Measurements from ENCODE around the gene CLDND2. TPM values are rescaled to one million over a fixed set of nuclear protein-coding genes. Genes with fewer than 3 reads are reported as not detected.
"Not testable (repeated sequence)": the region's sequence is repeated elsewhere in the genome, so short reads cannot be mapped to it uniquely, and the experiment has no call there.

The CLDND2 gene, protein sequence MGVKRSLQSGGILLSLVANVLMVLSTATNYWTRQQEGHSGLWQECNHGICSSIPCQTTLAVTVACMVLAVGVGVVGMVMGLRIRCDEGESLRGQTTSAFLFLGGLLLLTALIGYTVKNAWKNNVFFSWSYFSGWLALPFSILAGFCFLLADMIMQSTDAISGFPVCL
- total RNA-seq, result 1.9 TPM
- long read RNA-seq, result 0 reads

DNA sequence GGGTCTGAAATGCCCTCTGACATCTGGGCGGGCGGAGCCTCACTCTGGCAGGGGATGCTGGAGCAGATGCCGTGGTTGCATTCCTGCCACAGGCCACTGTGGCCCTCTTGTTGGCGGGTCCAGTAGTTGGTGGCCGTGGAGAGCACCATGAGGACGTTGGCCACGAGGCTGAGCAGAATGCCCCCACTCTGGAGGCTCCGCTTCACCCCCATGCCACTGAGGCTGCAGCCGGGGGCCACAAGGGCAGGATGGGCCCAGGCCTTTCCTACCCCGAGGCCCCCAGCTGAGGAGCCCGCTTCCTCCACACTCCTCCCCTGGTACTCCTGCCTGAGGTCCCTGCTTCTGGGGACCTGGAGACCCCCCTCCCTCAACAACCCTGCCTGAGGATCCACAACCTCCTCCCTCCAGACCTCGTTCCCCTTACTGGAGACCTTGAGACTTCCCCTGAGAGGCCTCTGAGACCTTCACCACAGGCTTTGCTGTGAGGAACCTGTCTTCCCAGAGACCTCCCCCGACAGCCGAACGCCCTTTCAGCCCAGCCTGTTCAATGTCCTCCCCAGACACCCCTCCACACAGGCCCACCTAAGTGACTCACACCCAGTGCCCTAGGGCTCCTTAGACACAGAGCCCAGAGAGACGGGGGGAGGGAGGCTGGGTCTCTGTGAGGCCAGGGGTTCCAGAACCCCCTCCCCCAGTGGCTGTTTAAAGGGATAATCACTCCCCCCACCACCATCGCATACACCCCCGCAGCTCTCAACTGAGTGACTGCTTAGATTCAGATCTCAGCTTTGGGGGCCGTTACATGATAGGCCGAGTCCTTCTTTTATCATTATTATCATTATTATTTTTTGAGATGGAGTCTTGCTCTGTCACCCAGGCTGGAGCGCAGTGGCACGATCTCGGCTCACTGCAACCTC, at the start of gene CLDND2:
TSS of gene CLDND2 (minus strand) at position 638 of the 917 bp plus-strand sequence. CDS start at position 212, 426 bp downstream.
- Histone ChIP-seq H3K27me3 (ENCODE audit: low read depth) (no peaks in the 10 kb centered on the region), H3K4me1 (peaks cover 29% of the 10 kb centered on the region), H3K4me3 (peak within 1 kb of the TSS; percentile 86), H3K36me3 (no peaks in the 10 kb centered on the region), H3K27ac (peak within 1 kb of the TSS; percentile 95), H3K9me3 (no peaks in the 10 kb centered on the region)
- intact Hi-C loops (cut with DNase I), result no loop called here
- DNase-seq (no peak), ATAC-seq (no peak)
- TF ChIP-seq, protein P1, sequence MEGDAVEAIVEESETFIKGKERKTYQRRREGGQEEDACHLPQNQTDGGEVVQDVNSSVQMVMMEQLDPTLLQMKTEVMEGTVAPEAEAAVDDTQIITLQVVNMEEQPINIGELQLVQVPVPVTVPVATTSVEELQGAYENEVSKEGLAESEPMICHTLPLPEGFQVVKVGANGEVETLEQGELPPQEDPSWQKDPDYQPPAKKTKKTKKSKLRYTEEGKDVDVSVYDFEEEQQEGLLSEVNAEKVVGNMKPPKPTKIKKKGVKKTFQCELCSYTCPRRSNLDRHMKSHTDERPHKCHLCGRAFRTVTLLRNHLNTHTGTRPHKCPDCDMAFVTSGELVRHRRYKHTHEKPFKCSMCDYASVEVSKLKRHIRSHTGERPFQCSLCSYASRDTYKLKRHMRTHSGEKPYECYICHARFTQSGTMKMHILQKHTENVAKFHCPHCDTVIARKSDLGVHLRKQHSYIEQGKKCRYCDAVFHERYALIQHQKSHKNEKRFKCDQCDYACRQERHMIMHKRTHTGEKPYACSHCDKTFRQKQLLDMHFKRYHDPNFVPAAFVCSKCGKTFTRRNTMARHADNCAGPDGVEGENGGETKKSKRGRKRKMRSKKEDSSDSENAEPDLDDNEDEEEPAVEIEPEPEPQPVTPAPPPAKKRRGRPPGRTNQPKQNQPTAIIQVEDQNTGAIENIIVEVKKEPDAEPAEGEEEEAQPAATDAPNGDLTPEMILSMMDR (IDR thresholded peaks at IDR 0.05), result no peak

DNA sequence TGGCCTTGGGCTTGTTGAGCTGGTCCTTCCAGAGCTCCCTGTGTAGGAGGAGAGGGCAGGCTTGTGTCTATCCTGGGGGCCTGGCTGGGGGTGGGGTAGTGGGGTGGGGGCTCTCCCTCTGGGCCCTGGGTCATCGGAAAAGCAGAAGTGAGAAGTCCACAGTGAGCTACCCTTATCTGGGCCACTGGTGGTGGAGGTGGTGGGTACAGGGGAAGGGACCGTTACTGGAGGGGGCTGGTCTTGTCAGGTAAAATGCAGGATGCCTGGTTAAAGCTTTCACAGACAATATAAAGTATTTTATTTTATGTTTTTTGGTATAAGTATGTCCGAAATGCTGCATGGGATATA, 49.0 kb upstream of the CLDND2 start:
- TF ChIP-seq, protein P1 (IDR thresholded peaks at IDR 0.05), result no peak
- H3K9me3 ChIP-seq, result no peaks in the 10 kb centered on the region
- H3K36me3 ChIP-seq, result no peaks in the 10 kb centered on the region
- ATAC-seq (peak; percentile 13 to 34), DNase-seq (no peak)
- intact Hi-C loops (cut with DNase I), result no loop called here
- peaks cover 22% of the 10 kb centered on the region for H3K27me3 ChIP-seq (ENCODE audit: low read depth)
- H3K4me1 ChIP-seq, result no peaks in the 10 kb centered on the region
- peak overlapping the region; percentile 67 for H3K27ac ChIP-seq
- H3K4me3 ChIP-seq, result no peak overlapping the region

DNA sequence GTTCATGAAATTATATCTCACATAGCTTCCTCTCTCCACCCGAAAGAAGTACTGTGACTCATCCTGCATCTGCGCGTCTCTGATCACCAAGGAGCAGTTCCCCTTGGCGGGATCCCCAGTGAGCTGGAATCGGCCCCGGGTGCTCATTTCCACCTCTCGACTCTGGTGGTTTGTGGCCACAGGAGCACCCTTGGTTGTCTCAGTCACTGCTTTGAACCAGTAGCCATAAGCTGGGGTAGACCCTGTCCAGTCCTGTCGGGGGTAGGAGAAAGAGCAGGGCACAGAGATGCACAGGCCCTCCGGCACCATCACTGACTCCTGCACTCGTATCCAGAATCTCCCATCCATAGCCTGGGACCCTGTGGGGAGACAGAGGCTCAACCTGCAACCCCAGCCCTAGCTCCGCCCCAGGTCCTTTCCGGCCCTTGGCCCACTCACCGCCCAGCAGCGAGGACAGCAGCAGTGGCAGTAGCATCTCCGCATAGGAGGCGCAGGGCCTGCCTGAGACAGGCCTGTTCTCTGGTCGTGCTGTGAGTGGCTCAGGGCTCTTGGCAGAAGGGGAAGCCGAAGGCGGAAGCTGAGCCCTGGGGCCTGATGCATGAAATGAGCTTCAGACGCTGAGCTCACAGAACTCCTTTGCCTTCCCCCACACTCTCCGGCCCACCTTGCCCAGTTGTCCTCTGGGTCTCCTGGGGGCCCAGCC, 48.5 kb upstream of the CLDND2 start, which contains the start of gene SIGLEC10:
TSS of gene SIGLEC10 (minus strand) at position 536 of the 703 bp plus-strand sequence. CDS start at position 475, 61 bp downstream.
- H3K36me3 ChIP-seq, result no peaks in the 10 kb centered on the region
- intact Hi-C loops (cut with DNase I), result no loop called here
- TF ChIP-seq, protein P1 (IDR thresholded peaks at IDR 0.05), result no peak
- H3K9me3 ChIP-seq, result no peaks in the 10 kb centered on the region
- no peaks in the 10 kb centered on the region for H3K4me1 ChIP-seq
- H3K27me3 ChIP-seq (ENCODE audit: low read depth), result peaks cover 22% of the 10 kb centered on the region
- peak; percentile 72 to 85 for ATAC-seq
- H3K4me3 ChIP-seq, result peak within 1 kb of the TSS; percentile 27
- DNase-seq, result peak; percentile 84
- H3K27ac ChIP-seq, result peak within 1 kb of the TSS; percentile 67

DNA sequence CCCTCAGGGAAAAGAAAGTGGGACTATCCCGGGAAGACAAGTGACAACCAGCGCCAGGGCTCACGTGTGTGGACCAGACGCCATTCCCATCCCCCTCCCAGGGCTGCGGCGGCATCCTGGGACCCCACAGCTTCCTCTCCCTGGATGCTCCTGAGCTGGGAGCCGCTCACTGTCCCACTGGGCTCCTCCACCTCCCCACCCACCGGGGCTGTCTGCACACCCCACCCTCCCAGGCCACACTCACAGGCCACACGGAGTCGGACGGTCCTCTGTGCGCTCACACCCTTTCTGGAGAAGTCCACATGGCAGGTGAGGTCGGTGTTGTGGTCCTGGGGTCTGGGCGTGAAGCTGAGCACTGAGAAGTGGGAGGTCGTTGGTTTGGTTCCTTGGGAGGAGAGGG, 47.6 kb upstream of the CLDND2 start:
- H3K27ac ChIP-seq; intact Hi-C loops (cut with DNase I); H3K4me3 ChIP-seq: not testable (repeated sequence)

DNA sequence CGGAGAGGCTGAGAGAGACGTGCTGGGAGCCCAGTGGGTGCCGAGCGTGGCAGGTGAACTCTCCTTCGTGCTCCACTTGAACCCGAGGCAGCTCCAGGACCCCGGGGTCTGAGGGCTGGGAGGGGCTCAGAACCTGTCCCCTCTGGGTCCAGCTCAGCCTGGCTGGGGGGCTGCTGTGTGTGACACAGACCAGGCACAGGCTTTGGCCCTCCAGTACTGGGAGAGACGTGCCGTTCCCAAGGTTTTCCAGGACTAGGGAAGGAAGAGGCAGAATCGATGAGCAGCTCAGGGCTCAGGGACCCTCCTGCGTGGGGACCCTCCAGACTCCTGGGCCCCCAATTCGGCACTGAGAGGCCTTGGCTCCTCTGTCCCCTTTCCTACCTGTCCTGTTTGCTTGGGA, 46.4 kb upstream of the CLDND2 start:
- no peaks in the 10 kb centered on the region for H3K4me1 ChIP-seq
- TF ChIP-seq, protein P1 (IDR thresholded peaks at IDR 0.05), result no peak
- no peak overlapping the region for H3K4me3 ChIP-seq
- no peak overlapping the region for H3K27ac ChIP-seq
- DNase-seq (no peak), ATAC-seq (no peak)
- H3K27me3 ChIP-seq (ENCODE audit: low read depth), result peaks cover 7% of the 10 kb centered on the region
- H3K9me3 ChIP-seq, result no peaks in the 10 kb centered on the region
- intact Hi-C loops (cut with DNase I), result no loop called here
- no peaks in the 10 kb centered on the region for H3K36me3 ChIP-seq

More for the DNA sequence above, 47.6 kb upstream of the CLDND2 start:
- H3K36me3 ChIP-seq, ATAC-seq, H3K4me1 ChIP-seq, DNase-seq, H3K9me3 ChIP-seq: not testable (repeated sequence)
- peaks cover 19% of the 10 kb centered on the region for H3K27me3 ChIP-seq (ENCODE audit: low read depth)
